Measurements from ENCODE around the gene OLFM1. TPM values are rescaled to one million over a fixed set of nuclear protein-coding genes. Genes with fewer than 3 reads are reported as not detected.
"Not testable (repeated sequence)": the region's sequence is repeated elsewhere in the genome, so short reads cannot be mapped to it uniquely, and the experiment has no call there.

The OLFM1 gene
- total RNA-seq, 1 donor from 2014 or later: 12.5 TPM

DNA sequence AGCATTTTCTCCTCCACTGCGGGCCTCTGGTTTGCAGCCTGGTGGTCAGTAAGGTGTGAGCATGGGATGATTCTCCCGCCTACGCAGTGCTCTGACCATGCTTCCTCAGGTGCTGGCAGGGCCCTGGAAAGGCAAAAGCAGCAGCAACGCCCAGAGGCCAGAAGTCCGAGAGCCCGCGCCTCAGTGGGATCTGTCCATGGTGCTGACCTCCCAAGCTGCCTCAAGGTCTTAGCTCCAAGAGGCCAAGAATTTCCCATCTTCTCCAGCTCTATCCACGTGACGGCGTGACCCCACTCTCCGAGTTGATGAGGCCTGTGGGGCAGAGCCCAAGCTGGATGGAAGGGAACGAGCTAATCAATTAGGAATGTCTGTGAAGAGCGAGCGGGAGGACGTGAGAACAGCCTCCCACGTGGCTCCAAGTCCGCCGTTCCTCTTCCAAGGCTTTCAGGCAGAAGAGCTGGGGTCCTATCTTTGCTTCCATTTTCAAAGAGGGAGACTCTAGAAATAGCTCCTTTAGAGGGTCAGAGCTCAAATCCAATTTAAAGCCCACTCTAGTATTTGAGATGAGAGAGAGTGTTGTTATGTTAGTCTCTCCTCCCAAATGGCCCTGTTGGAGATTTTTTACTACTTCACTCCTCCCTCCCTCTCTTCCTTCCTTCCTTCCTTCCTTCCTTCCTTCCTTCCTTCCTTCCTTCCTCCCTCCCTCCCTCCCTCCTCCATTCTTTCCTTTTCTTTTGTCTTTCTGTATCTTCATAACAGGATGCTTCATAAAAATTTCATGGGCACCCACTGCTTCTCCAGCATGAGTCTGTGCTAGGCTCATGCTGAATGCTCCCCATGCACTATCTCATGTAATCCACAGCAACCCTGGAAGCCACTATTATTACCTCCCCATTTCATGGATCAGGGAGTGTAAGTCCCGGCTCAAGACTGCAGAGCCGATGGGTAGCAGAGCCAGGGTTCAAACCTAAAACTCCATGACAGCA lies 69.3 kb downstream of the OLFM1 start:
- DNase-seq (peak; percentile 63), ATAC-seq (no peak)
- intact Hi-C loops (cut with micrococcal nuclease): no loop called here

DNA sequence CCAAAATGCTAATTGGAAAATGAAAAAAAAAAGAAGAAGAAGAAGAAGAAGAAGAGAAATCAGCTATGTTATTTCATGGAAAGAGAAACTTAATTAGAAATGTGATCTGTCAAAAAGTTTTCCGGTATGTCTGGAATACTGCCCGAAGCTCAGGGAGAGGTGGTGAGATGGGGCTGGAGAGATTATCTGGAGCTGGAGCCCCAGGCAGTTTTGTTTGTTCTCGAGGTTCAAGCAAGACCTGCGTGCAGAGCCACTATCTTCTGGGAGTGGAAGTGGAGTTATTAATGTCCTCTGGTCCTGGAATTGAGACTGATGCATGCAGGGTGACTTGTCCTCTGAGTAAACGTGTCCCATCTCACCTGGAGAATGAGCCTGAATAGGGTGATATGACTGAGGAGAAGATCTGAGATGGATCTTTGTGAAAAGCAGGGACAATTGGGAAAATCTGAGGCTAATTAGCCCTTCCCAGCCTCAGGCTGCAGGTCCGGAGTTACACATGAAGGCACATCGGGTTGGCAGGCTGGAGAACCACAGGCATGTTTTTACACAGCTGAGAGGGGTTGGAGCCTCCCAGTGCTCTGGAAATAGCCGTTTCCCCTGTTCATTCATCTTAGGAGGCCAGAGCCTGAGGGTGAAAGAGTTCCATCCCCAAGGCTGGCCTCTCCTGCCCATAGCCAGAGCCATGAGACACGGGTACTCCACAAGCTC lies 70.5 kb downstream of the OLFM1 start:
- ATAC-seq (no peak), DNase-seq (no peak)
- intact Hi-C loops (cut with micrococcal nuclease): no loop called here

DNA sequence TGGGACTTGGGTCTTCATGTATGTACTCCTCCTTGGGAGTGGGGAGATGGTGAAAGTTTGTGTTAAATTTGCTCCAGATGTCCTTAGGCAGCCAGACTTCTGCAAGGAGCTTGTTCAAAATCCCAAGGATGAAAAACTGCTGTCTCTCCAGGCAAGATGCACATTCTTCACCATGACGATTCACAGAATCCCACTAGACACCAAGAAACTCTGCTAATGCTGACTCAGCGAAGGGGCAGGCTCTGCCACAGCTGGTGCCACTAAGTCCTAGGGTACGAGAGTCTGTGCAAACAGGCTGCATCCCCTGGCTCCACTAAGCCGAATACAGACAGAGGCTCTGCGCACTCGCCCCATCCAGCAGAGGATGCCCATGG lies 71.1 kb downstream of the OLFM1 start:
- intact Hi-C loops (cut with micrococcal nuclease): no loop called here
- DNase-seq: no peak
- ATAC-seq: no peak

DNA sequence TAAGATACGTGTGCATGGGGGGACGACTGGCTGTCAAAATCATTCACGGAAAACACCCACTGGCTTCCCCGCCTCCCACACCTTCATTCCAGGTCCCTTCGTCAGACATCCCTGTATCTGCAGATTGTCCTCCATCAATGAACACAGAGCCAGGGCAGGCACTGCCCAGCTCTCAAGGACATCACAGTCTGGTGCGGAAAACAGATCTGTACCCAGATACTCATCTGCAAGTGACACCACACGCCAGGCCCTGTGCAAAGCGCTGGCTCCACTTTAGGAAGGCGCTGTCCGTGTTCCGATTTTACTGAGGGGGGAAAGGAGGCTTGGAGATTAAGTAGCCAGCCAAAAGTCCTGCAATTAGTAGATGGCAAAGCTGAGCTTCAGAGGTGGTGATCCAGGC lies 72.3 kb downstream of the OLFM1 start:
- intact Hi-C loops (cut with micrococcal nuclease): no loop called here
- DNase-seq: no peak
- no peak for ATAC-seq

DNA sequence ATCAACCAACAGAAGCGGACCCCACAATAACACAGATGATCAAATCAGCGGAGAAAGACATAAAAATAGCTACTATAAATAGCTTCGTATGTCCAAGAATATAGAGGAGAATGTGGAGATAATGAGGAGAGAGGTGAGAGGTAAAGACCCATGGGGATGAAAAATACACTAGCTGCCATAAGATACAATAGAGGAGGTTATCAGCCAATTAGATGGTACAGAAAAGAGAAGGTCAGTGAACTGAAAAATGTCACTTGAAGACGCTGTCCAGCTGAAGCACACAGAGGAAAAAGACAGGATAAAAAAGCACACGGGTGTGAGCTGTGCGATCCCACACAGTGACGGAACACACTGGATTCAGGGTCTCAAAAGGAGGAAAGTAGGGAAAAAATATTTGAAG lies 73.4 kb downstream of the OLFM1 start:
- intact Hi-C loops (cut with micrococcal nuclease): no loop called here
- DNase-seq: no peak
- no peak for ATAC-seq

DNA sequence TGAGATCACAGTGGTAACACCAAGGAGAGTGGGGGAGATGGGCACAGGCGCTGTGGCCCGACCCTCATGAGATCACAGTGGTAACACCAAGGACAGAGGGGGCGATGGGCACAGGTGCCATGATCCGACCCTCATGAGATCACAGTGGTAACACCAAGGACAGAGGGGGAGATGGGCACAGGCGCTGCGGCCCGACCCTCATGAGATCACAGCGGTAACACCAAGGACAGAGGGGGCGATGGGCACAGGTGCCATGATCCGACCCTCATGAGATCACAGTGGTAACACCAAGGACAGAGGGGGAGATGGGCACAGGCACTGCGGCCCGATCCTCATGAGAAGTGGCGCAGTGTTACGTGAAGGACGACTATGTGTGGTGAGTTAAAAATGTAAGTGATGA lies 75.1 kb downstream of the OLFM1 start:
- ATAC-seq; DNase-seq; intact Hi-C loops (cut with micrococcal nuclease): not testable (repeated sequence)

DNA sequence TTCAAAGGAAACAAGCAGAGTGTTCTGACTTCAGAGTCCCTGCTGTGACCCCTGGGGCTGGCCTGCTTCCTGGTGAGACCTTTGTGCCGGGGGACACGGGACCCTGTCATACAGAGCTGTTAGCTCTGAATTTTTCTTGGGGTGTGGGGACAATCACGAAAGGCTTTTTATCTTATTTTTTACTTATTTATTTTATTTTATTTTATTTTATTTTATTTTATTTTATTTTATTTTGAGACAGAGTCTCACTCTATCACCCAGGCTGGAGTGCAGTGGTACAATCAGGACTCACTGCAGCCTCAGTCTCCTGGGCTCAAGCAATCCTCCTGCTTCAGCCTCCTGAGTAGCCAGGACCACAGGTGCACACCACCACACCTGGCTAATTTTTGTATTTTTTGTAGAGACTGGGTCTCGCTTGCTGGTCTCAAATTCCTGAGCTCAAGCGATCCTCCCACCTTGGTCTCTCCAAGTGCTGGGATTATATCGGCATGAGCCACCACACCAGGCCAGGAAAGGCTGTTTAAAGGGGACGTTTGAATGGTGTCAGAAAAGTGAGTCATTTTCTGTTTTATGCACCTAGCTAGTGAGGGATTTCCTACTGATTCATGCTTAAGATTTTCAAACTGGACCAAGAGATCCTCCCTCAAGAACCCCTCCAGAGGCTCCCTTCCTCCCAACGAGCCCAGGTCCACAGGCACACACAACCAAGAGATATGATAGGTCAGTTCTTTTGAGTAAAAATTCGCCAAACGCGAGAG lies 75.7 kb downstream of the OLFM1 start:
- no peak for ATAC-seq

DNA sequence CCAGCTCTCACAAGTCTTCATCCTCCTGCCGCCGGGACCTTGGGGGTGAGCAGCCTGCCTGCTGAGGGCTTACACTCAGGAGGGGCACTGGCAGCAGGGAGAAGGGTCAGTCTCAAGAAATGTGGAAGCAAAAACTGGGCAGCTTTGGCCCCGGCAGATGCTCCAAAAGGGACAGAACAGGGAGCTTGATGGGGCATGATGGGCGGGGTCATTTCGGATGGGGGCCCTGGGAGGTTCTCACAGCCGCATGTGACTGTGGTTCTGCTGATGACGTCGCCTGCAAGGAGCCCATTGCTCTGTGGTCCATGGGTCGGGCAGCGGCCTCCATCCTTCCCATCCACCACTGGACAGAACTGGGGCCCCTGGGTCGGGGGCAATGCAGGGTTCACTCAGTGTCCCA lies 76.6 kb downstream of the OLFM1 start:
- ATAC-seq (no peak), DNase-seq (no peak)
- intact Hi-C loops (cut with micrococcal nuclease): no loop called here

More for the DNA sequence above, 75.7 kb downstream of the OLFM1 start:
- no peak for DNase-seq
- intact Hi-C loops (cut with micrococcal nuclease): no loop called here

DNA sequence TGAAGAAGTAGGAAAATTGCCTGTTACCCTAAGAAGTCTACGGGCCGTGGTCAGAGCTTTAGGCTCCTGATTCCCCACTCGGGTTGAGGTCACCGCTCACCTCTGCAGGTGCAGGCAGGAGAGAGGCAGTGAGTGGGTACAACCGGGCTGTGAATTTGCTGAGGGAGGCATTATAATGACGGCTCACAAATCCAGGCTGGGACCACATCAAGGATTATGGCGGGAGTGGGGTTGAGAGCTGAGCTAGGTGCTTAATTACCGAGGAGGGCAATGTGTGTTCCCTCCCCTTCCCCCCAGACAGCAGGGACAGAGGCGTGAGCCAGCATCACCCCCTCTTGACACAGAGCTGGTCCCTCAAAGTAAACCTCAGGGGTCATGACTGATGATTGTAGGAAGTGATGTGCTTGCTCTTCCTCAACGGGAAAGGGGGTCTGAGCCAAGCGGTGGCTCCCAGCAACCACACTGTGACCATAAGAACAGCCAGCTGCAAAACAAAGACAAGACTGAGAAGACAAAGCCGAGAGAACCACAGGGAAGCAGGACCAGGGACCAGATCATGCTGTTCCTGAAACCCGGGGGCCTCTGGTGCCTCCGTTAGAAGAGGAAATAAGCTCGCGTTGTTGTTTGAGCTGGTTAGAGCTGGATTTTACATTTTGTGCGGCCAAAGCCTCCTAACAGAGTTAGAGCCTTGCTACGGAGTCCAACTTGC lies 77.7 kb downstream of the OLFM1 start:
- intact Hi-C loops (cut with micrococcal nuclease): no loop called here
- DNase-seq (no peak), ATAC-seq (no peak)

DNA sequence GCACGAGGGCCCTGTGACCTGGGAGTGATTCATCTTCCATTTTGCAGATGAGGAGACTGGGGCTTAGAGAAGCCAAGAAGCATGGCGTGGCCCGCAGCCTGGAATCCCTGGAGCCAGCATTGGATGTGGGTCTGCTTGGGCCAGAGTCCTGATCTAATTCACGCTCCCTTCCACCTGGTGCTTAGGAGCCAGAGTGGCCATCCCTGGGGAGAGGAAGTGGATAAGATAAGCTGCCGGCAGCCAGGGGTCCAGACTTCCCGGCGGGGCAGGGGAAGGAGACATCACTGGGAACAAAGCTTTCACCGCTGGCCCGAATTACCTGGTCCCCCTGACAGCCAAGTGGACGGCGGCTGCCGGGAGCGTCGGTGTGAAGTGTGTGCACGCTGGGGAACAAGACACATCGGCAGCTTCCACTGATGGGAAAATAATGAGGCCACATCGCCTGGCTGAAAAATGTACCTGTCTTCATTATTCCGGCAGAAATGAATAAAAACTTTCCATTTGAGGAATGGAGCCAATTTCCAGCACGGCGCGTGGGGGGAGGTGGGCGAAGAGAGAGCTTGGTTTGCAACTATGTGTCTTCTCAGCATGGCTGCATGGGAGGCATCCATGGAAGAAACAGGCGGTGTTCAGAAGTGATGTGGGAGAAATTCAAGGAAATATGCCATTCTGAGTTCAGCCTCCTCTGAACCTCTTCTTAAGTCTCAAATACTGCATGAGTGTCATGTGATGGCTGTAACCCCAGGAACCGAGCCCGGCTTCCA lies 78.5 kb downstream of the OLFM1 start:
- ATAC-seq: no peak
- DNase-seq: no peak
- intact Hi-C loops (cut with micrococcal nuclease): no loop called here

DNA sequence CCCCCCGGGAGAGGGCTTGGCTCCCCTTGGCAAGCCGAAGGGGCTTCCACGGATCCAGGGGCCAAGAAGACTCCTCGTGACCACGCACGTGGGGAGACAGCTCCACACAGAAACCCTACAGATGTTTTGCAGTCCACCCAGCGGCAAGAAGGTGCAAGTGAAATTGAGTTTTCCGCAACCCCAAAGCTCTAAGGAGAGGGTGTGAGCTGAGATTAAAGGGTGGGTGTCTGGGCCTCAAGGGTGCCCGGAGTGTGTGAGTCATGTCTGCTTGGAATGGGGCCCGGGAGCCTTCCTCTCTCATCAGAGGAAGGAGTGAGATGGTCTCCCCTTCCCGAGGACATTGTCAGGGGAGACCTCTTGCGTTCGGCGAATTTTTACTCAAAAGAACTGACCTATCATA lies 79.1 kb downstream of the OLFM1 start:
- DNase-seq: no peak
- ATAC-seq: no peak
- intact Hi-C loops (cut with micrococcal nuclease): no loop called here

DNA sequence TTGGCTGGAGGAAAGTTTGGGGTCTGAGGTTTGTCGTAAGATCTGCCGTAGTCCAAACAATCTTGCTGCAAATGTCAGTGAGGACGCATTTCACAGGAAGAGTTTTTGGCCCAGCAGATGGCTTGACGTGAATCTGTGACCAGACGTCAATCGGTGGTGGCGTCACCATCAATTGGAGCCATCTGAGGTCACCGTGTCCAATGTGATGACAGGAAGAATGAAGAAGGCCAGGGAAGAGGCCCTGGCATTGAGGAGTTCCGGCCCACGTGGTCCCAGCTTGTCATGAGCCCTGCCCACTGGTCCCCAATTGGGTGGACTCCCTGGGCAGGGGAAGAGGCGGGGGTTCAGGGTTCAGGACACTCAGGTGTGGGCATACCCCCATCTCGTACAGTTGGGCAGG lies 79.9 kb downstream of the OLFM1 start:
- intact Hi-C loops (cut with micrococcal nuclease): no loop called here
- ATAC-seq (no peak), DNase-seq (no peak)

DNA sequence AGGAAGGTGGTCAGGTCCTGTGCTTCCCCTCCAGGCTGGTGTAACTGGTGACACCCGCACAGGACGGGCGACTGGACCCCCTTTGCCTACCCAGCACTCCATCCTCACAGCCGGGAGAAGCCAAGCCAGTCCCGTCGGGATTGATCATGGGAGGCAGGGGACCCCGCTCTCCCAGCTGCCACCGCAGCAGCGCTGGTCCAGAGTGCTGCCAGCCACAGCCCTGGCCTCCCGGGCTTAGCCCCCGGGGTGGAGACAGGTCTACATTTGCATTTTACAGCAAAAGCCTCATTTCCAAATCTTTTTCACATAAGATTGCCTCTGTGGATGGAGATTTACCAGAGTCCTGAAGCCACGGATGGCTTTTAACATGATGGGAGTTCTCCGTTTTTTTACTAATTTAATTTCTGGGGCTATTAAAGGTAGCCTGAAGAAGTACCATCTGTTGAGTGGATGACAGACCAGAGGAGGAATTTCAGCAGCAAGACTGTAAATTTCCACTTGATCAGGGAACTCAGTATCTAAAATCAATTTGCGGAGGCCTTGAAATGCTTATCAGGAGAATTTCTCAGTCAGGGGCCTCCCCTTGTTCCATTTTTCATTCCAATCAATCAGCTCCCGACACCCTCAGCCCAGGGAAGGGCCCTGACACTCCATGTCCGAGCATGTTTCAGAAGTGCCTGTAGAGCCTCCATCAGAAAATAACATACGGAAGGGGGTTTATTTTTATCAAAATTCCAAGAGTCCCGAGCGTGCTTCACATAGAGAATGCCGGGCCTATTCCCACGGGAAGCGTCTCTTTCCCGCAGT lies 80.6 kb downstream of the OLFM1 start:
- ATAC-seq (no peak), DNase-seq (no peak)
- intact Hi-C loops (cut with micrococcal nuclease): no loop called here

DNA sequence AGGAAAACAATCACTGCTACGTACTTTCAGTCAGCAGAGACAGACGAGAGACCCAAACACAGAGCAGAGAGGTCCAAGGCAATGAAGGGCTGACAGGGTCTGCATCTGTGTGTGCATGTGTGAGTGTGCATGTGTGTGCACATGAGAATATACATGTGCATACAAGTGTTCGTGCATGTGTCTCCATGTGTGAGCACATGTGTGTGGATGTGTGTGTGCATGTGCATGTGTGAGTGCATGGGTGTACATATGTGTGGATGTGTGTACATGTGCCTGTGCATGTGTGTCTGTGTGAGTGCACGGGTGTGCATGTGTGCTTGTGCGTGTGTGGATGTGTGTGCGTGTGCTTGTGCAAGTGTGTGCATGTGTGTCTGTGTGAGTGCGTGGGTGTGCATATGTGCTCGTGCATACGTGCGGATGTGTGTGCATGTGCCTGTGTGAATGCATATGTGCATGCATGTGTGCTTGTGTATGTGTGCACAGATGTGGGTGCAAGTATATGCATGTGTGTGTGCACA lies 82.3 kb downstream of the OLFM1 start:
- ATAC-seq: no peak
- intact Hi-C loops (cut with micrococcal nuclease): no loop called here
- no peak for DNase-seq

DNA sequence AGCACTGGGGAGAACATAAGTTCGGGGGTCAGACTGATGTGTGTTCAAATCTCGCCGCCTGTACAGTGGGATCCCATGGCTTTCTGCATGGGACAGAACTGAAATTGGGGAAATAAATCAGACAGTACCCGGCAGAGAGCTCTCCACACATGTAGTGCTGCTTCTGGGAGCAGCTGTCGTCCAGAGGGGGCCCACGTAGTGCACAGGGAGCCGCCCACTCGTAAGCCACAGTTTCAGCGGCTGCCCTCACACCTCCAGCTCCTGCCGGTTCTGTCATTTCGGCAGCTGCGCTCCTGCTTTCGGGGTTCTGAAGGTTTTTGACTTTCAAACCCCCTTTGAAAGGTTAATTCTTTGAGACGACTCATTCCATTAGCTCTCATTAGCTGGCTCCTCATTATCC lies 83.1 kb downstream of the OLFM1 start:
- ATAC-seq: no peak
- intact Hi-C loops (cut with micrococcal nuclease): no loop called here
- no peak for DNase-seq

All from left ventricle myocardium superior (tissue), 1 donor.